Retinal pigment epithelial cell (primary cell): Measurements from ENCODE around the gene LDLRAD3.

Experiments
- DNase-seq: peaks from one replicate; pipeline ENCODE4 v3.0.0-alpha.2; 2010; ENCODE audit warnings: low read depth
- H3K4me3 ChIP-seq: 2 replicates; pipeline ENCODE4 v1.5.1; 2011; ENCODE audit warnings: mild to moderate bottlenecking, low read length, control low read depth, moderate library complexity
- CTCF ChIP-seq: conservative IDR thresholded peaks from 2 replicates; pipeline ENCODE4 v1.5.1; 2011; ENCODE audit warnings: low read depth, low read length, control low read depth, inconsistent platforms

The LDLRAD3 gene

GRCh38 chr11:36092314-36093030 lies 148.6 kb downstream of the LDLRAD3 start:
- no peak for DNase-seq
- H3K4me3 ChIP-seq = no peak overlapping the region
- no peak for TF ChIP-seq CTCF

GRCh38 chr11:36093548-36093947 lies 149.7 kb downstream of the LDLRAD3 start:
- no peak for DNase-seq
- no peak for TF ChIP-seq CTCF
- no peak overlapping the region for H3K4me3 ChIP-seq

- no peak for TF ChIP-seq CTCF
- DNase-seq = no peak
- no peak overlapping the region for H3K4me3 ChIP-seq
Measured at GRCh38 chr11:36094164-36094563, 150.3 kb downstream of the LDLRAD3 start.

GRCh38 chr11:36095716-36096115 lies 151.9 kb downstream of the LDLRAD3 start:
- H3K4me3 ChIP-seq = no peak overlapping the region
- no peak for TF ChIP-seq CTCF
- DNase-seq = no peak

- no peak for TF ChIP-seq CTCF
- no peak for DNase-seq
- H3K4me3 ChIP-seq = no peak overlapping the region
Measured at GRCh38 chr11:36097219-36097650, 153.4 kb downstream of the LDLRAD3 start.

GRCh38 chr11:36098087-36098486 lies 154.2 kb downstream of the LDLRAD3 start:
- no peak for TF ChIP-seq CTCF
- no peak for DNase-seq
- H3K4me3 ChIP-seq = no peak overlapping the region

GRCh38 chr11:36098853-36099375 lies 155.1 kb downstream of the LDLRAD3 start:
- H3K4me3 ChIP-seq = no peak overlapping the region
- no peak for DNase-seq
- no peak for TF ChIP-seq CTCF
